Measurements from ENCODE around the gene CADM2. TPM values are rescaled to one million over a fixed set of nuclear protein-coding genes. Genes with fewer than 3 reads are reported as not detected.

The CADM2 gene
- total RNA-seq, 4 donors from 2014 or later: 0.13 to 4.3 (median 4.1) TPM

GRCh38 chr3:84974347-84974746 lies 15.6 kb downstream of the CADM2 start:
- Histone ChIP-seq H3K36me3 (no peaks in the 10 kb centered on the region), H3K27ac (no peak overlapping the region), H3K27me3 (no peaks in the 10 kb centered on the region), H3K4me1 (no peaks in the 10 kb centered on the region), H3K4me3 (replicated peaks in 1 of 3) (no peak overlapping the region), H3K9me3 (no peaks in the 10 kb centered on the region)
- TF ChIP-seq CTCF (IDR thresholded peaks at IDR 0.05) (peak in 3 of 6 experiments; percentile 27 to 40 (median 28)), POLR2A (IDR thresholded peaks at IDR 0.05) (no peak)
- DNase-seq: no peak
- intact Hi-C loops (cut with DNase I): no loop called here

DNA sequence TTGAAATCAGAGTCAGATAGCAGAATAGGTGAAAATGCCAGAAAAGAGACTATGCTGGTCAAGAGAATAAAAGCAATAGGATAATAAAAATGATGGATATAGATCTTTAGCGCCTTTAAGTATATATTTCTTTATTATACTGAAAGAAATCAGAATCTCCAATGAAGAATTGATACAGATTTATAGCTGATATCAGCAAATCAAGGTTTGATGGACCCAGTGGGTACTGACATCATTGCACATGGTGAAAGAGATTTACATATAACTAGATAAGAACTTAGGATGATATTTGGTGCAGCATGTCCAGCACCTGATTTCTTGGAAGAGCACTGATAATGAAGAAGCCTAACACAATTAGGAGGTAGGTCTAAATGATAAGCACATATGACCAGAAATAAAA lies 18.2 kb downstream of the CADM2 start:
- Histone ChIP-seq H3K4me3 (replicated peaks in 1 of 3) (no peak overlapping the region), H3K36me3 (no peaks in the 10 kb centered on the region), H3K9me3 (no peaks in the 10 kb centered on the region), H3K27me3 (no peaks in the 10 kb centered on the region), H3K27ac (no peak overlapping the region), H3K4me1 (no peaks in the 10 kb centered on the region)
- intact Hi-C loops (cut with DNase I): no loop called here
- 76 to 86% methylated on average over 1 of the region's 1 CpG for WGBS, 2 donors
- no peak for TF ChIP-seq CTCF (IDR thresholded peaks at IDR 0.05)
- no peak for TF ChIP-seq POLR2A (IDR thresholded peaks at IDR 0.05)
- DNase-seq: no peak

DNA sequence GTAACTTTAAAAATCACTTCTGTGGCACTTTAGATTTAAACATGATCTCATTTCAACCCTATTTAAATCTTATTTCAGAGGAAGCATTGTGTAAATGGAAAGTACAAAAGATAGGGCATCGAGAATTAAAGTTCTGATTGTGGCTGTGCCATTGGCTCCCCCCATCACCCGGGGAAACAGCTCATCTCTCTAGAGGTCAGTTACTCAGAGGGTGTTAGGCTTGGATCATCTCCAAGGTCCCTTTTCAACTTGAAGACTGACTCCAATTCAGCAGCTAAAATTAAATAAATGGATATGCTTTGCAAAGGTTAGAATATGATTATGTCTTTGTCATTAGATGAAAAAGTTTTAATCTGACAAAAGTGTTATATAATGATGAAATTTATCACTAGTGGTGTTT lies 20.1 kb downstream of the CADM2 start:
- intact Hi-C loops (cut with DNase I): no loop called here
- Histone ChIP-seq H3K4me3 (replicated peaks in 1 of 3) (no peak overlapping the region), H3K27ac (no peak overlapping the region), H3K27me3 (no peaks in the 10 kb centered on the region), H3K4me1 (no peaks in the 10 kb centered on the region), H3K36me3 (no peaks in the 10 kb centered on the region), H3K9me3 (no peaks in the 10 kb centered on the region)
- no peak for TF ChIP-seq POLR2A (IDR thresholded peaks at IDR 0.05)
- TF ChIP-seq CTCF (IDR thresholded peaks at IDR 0.05): no peak
- no peak for DNase-seq
- 59 to 69% methylated on average over 2 of the region's 2 CpGs for WGBS, 2 donors

GRCh38 chr3:84980011-84980410 lies 21.2 kb downstream of the CADM2 start:
- no peak overlapping the region for H3K4me3 ChIP-seq (replicated peaks in 1 of 3)
- WGBS, 2 donors: 33 to 39% methylated on average over 3 of the region's 3 CpGs
- H3K9me3 ChIP-seq: no peaks in the 10 kb centered on the region
- H3K27ac ChIP-seq: no peak overlapping the region
- intact Hi-C loops (cut with DNase I): no loop called here
- no peaks in the 10 kb centered on the region for H3K36me3 ChIP-seq
- H3K4me1 ChIP-seq: no peaks in the 10 kb centered on the region
- H3K27me3 ChIP-seq: no peaks in the 10 kb centered on the region
- no peak for TF ChIP-seq CTCF (IDR thresholded peaks at IDR 0.05)
- TF ChIP-seq POLR2A (IDR thresholded peaks at IDR 0.05): no peak
- DNase-seq: no peak

GRCh38 chr3:84980456-84980855 lies 21.7 kb downstream of the CADM2 start:
- H3K27ac ChIP-seq: no peak overlapping the region
- no peaks in the 10 kb centered on the region for H3K36me3 ChIP-seq
- DNase-seq: no peak
- H3K9me3 ChIP-seq: no peaks in the 10 kb centered on the region
- intact Hi-C loops (cut with DNase I): no loop called here
- WGBS, 2 donors: 74 to 86% methylated on average over 2 of the region's 2 CpGs
- no peaks in the 10 kb centered on the region for H3K4me1 ChIP-seq
- TF ChIP-seq CTCF (IDR thresholded peaks at IDR 0.05) (no peak), POLR2A (IDR thresholded peaks at IDR 0.05) (no peak)
- H3K27me3 ChIP-seq: no peaks in the 10 kb centered on the region
- no peak overlapping the region for H3K4me3 ChIP-seq (replicated peaks in 1 of 3)

All from thyroid gland (tissue), 4 donors.